Measurements from ENCODE around the gene TACC2.

Gene TACC2

DNA sequence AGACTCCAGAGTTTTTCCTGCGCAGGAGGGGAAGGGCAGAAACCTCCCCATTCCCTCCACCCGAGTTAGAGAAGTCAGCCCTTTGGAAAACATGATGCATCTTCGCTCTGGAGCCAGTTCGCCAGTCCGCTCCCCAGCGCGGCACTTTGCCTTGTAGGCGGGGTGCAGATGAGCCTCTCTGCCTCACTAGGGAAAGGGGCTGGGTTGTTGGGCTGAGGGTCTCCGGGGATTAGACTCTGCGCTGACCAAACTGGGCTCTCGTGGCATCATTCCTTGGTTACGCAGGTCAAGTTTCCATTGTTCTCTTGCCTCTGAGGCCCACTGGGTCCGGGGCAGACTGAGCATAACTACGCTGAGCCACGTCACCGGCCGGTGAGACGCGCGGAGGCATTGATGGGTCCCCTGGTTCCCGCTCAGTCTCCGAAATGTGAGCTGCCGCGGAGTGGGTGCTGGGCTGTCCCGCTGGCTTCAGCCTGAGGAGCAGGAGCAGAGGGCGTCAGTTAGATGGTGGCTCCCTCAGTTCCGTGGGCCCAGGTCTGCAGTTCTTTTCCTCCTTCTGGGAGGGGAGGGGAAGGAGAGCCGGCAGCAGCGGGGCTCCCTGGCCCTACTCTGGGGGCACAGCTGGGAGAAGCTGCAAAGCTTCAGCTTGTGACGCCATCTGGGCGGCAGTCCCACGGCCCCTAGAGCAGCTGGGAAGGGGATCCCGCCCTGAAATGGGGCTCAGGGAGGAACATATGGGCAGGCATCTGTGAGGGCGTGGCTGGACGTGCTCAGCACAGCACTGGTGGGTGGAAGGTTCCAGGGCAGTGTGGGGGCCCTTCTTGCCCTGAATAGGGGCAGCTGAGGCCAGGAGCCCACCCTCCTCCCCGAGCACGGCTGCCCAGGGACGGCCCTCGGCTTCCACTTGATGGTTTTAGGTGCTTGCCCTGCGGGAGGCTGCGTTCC is 160.9 kb downstream of the TACC2 start:
- DNase-seq = no peak

DNA sequence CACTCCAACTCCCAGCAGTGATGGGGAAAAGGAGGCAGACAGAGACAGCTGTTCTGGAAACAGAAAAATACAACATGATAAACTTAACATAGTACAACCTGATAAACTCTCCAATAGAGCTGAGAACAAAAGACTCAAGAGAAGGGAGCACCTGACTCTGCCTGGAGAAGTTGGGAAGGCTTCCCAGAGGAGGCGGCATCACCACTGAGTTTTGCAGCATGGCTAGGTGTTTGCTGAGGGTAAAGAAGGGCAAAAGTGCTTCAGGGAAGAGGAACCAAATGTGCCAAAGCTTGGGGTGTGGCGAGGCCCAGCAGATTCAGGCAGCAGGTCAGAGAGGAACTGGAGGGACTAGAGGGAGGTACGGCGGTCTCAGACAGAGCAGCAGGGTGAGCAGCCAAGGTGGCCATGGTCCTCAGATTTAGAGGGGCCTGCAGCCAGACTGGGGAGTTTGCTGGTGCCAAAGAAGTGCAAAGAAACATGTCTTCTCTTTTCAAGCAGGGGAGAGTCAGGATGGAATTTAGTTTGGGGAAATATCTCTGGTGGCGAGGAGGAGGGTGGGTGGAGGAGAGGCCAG is 162.2 kb downstream of the TACC2 start:
- DNase-seq = no peak

DNA sequence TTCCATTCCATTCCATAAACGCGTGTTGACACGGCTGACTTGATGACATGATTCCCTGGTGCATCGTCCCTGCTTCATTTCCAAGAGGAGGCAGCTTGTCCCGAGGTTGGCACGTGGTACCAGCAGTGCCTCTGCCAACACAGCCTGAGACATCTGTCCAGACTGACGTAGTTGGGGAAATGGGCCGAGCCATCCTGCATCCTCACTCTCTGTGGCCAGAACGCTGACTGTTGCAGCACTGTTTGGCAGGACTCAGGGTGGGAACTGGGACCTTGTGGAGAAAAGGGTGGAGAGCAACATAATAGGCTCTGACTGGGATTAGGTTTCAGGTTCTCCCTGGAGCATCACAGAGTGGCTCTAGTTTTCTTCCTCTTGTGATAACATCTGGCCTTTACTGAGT is 163.6 kb downstream of the TACC2 start:
- DNase-seq = no peak

DNA sequence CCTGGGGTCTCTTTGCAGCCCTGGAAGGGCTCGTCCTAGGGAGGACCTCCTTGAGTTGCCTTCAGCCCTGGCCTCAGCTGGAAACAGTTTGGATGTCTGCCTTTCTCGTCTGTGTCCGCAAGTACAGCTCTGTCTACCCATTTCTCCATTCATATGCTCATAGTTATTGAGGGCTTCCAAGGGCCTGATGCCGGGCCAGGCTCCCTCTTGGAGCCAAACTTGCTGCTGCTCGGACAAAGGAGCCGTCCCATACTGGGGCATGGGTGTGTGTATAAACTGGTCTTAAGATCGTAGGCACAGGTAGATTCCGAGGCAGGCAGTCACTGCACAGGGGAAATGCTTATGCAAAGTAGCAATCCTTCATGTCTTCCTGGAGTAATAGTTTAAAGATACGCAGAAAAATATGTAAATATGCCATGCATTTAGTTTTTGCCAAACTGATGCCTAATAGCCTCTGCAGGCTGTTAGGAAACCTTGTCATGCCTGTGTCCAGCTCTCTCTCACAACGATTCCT is 165.1 kb downstream of the TACC2 start:
- no peak for DNase-seq

DNA sequence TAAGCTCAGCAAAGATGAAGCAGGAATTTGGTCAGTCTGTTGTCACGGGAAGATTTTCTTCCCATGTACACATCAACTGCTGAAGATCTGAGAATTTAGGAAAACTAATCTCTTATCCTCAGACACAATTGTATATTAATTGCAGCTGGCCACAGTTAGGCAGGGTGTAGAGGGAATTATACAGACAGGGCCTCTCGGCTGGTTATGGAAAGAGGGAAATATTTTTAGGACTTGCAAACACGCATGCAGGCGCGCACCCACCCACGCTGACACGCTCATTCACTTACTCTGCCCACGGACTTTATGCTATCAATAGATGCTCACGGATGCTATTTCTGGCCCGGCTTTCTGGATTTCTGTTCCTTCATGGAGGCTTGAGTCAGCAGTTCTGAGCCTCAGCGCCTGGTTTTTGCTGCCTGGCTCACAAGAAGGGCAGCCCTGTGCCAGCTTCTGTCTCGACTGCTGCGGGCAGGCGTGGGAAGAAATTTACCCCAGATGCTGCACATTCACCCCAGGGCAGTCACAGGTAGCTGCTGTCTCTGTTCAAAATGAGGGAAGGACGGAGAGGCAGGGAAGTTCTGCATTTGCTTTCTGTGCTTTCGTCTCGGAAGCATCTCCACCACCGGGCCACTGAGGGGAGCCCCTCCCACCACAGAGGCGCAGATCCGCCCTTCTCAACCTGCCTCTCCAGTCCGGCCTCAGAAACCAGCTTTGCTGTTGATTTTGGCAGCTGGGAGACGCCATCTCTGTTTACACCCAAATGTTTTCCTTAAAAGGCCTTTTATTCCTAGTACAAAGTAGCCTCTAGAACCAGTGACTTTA is 165.8 kb downstream of the TACC2 start:
- no peak for DNase-seq

DNA sequence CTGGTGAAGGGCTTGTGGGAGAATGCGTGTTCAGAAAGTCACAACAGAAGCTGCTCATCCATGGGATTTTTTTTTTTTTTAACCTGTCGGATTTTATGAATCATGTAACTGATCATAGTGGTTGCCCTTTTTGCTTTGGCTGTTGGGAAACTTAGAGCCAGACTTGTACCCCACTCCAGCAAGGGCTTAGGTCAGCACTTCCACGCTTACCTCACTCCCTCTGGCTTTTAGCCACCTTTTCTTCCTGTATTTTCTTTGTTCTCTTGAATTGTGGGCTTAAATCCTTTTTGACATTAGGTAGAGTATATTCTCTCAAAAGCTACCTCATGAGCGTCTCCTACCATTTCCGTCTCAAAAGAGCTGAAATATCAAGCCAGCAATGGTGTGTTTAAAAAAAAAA is 168.5 kb downstream of the TACC2 start:
- DNase-seq = no peak

DNA sequence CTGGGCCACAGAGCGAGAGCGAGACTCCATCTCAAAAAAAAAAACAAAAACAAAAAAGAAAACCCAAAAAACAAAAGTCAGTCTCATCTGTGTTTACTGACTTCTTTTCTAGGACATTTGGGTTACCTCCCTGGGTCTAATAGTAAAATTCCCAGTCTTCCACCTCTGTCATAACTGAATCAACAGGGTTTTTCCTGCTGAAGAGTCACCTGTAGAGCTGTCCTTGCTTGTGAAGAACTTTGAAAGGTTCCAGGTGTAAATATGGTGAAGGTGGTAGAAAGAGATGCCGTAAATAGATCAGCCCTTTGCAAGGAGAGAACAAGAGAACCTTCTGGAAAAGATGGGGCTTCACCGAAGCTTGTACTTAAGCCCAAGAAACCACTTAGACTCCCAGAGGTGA is 169.4 kb downstream of the TACC2 start:
- no peak for DNase-seq

DNA sequence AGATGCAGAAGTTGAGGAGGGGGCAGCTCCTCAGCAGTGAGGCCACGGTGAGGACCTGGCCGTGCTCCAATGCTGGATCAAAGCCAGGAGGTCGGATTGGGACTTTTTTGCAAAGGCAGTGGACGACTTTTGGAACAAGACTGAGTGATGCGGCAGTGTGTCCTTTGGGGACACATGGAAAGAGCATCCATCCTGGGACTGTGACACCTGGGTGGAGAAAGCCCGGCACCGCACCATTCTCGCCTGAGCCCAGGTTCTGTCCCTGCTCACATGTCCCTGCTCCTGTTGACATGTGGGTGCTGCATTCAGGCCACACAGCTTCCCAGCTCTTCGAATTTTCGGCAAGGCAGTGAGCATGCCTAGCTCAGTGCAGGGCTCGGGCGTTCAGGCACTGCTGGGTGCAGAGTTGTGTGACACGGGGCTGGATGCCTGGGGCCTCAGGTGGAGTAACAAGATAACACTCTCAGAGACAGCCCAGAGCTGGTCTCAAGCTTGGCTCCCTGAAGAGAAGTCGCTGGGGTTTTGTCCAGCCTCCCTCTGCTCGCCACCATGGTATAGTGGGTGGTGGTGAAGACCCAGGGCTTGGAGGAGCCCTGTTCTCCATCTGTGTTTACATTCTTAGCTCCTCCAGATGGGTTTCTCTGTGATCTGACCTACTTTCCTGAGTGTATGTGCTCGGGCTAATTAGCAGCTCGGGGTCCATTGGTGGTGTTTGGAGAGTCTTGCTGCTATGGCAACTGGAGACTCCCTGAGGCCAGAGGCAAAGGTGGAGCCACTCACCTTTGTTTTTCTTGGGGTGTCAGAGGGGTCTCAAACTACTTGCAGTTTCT is 170.4 kb downstream of the TACC2 start:
- no peak for DNase-seq

DNA sequence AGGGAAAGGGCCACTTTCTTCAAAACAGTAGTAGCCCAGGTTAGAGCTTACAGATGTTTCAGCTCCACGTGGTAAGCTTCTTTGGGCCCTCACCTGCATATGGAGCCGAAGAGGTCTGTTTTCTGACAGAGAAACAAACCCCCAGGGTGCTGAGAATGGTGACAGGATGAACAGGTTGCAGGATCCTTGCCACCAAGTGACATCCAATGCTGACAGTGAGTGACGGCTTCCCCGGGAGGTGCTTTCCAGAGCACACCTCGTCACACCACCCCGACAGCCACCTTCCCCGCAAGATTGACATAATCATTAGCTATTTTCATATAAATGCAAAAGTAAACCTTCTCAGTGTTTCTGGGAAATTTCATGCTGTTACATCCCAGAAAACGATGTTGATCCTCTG is 172.8 kb downstream of the TACC2 start:
- no peak for DNase-seq

DNA sequence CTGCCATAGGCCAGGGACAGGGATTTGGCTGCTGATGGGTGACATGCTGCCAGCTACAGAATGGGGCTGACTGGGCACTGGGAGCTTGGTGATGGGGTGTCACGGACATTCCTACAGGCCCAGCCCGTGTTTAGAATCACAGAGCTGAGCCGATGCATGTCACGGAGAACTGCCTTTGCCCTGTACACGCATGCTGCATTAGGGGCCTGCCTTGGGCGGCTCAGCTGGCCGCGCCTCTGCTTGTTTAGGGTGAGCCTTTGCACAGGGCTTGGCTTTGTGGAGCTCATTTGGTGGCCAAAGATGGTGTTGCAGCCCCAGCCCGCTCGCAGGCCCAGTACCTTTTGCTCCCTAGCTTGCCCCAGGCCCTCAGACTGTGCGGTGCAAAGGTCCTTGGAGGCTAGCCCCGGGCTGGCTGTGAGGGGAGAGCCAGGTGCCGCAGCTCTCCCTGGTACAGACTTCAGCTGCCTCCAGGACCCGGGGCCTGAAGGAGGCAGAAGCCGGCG is 173.8 kb downstream of the TACC2 start:
- DNase-seq = peak; percentile 8

DNA sequence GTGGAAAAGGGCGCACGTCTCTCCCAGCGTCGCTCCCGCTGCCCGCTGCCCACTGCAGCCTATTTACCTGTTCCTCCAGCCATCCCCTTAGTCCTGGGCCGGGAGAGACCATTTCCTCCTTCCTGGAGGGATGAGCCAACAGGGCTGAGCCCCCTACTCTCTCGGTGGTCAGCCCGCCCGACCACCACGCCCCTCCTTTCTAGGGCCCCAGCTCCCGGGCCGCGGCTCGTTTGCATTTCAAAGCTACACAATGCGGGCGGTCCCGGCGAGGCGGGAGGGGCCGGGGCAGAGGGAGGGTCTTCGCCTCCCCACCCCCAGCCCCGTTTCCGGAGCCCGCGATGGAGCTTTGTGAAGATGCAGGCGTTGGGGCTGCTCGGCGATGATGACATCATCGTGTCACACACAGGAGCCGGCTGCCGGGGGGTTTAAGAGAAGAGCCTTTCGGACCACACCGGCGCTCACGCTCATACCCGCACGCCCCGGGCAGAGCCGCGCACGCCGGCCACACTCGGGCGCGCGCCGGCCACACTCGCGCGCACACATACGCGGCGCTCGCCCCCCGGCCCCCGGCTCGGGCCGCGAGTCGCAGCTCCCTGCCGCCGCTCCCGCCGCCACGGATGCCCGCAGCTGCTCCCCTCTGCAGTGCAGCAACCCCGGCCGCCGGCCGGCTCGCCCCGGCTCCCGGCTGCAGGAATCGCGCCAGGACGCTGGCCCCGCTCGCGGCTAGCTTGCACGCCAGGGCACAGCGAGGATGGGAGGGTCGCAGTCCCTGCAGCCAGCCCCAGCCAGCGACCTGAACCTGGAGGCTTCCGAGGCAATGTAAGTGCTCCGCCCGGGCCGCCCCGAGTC is 174.4 kb downstream of the TACC2 start:
- peak; percentile 19 for DNase-seq

DNA sequence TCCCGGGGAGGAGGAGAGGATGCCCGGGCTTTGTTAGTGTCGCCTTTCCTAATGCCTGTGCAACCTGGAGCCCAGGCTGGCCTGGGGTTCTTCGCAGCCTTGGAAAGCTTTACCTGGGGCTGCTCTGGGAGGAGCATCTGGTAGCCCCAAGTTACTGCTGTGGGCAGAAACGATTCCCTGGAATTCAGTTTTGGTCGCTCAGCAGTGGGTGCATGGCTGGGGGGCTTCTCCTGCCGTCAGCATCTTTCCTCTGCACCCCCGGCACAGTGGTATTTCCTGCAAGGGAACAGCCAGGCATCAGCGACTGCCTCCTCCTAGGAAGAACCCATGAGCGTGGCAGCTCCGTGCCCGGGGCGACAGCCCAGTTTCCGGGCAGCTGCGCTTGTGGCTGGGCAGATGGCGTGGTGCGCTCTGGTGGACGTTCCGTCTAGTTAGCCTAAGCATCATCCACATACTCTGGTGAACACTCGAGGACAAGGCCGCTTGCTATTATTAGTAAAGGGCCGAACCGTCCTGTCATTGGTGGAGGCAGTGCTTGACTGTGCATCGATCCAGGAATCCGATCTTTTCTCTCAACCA is 175.1 kb downstream of the TACC2 start:
- no peak for DNase-seq

DNA sequence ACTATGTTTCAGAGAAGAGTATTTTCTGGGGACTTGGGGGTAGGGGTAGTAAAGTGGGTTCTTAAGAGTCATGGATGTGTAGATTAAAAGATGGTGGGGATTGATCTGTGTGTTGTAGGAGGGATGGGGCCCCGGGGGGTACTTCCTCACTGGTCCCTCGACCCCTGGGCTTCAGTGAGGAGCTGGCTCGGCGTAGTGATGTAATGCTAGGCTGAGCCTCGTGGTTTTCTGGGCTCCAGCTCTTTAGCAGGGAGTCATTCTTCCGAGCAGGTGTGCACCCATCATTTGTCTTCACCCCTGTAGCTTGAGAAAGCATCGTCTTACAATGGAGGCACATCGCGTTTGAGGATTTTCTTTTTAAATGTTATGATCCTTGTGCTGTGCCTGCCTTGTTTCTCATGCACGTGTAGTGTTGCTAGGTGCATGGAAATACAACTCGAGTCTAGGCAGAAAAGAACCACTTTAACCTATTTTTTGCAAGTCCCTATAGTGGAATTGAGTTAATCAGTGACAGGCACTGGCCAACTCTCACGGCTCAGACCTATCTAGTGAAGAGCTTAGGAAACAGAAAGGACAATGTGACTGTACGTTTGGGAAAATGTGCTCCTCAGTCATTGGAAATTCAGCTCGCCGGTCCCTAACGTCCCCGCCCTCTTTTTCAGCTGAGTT is 176.0 kb downstream of the TACC2 start:
- DNase-seq = no peak

DNA sequence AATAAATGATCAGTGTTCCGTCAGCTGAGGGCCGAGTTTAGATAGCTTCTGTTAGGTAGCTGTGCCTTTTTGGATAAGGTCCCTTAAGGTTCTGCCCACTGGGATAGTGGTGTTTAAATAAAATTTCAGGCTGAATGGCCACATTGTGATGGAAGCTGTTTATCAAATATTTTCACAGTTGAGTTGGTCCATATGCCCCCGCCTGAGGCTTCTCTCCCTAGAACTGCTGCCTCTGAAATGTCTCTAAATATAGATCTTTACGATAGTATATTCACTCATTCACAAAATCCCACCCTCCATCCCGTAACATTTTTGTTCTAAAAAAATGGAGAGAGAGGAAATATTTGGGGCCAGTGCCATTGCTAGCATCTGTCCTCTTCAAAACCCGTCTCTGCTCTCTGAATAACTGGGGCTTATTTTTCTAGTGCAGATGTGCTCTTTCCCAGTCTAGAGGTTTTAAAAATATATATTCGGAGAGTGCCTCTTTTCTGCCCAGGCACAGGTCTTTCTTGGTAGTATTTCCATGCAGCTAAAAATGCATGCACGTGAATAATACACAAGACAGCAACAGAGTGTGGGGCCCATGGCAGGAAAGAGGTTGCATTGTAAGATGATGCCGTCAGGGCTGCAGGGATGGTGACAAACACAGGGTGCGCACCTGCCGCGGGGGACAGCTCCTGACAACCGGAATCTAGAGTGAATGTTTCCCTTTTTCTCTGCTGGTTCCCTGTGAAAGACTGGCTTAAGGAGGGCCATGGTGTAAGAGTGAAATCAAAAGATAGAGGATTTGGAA is 176.7 kb downstream of the TACC2 start:
- DNase-seq = no peak

DNA sequence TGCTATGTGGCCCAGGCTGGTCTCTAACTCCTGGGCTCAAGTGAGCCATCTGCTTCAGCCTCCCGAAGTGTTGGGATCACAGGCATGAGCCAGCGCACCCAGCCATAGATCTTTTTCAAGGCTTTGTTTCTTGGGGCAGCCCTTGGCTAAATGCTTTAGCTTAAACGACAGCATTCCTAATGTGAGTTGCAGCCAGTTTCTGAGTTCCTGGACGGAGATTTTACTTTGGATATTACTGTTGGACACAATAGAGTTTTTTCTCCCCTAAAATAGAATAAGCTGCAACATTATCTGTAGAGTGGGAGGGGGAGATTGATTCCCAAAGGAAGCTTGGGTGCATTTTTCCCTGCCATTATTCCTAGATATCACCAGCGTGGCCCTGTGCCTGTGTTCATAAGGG is 179.1 kb downstream of the TACC2 start:
- no peak for DNase-seq

DNA sequence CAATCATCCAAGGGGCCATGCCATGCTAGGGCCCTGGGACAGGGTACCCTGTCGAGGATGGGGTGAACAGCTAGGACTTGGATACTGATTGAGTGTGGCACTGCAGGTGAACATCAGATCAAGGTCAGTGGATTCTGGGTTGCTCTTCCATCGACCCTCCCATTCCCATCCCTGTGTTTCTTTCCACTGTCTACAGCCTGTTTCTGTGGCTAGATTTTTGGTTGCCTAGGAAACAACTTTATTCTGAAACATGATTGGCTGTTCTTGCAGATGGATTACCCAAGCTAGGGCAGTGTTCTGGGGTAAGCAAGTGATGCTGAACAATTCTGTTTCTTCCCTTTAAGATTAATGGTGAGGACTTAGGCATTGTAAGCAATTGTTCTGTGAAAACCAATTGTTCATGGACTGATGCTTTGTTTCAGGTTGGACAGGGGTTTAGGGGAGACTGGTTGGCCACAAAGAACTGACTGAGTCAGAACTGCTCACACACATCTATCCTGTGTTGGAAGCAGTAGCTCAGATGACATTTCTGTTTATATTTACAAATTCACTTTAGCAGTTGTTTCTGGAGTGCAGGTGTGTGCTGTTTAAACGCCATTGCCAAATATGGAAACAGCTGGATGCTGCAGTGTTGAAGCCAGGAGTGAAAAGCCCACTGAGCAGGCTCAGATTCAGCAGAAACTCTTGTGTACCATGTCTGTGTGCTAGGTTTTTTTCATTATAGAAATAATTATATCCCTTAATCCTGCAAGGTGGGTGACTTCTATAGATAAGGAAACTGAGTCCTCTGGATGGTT is 179.8 kb downstream of the TACC2 start:
- no peak for DNase-seq

DNA sequence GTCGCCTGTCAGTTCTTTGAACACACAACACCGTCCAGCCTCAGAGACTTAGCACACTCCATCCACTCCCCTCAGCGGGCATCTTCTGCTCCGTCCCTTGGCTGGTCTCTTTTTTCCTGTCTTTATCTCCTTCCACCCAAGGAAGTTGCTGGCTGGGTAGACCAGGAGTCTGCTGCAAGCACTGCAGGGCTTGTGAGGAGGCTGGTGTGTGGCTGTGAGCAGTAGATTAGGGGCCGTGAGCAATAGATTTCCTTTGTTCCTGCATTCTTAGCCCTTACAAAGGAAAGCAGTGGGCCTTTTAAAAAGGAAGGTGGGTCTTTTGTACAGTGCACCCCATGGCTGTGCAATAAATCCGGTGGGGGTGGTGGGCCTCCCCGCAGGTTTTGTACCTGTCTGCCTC is 181.8 kb downstream of the TACC2 start:
- no peak for DNase-seq

DNA sequence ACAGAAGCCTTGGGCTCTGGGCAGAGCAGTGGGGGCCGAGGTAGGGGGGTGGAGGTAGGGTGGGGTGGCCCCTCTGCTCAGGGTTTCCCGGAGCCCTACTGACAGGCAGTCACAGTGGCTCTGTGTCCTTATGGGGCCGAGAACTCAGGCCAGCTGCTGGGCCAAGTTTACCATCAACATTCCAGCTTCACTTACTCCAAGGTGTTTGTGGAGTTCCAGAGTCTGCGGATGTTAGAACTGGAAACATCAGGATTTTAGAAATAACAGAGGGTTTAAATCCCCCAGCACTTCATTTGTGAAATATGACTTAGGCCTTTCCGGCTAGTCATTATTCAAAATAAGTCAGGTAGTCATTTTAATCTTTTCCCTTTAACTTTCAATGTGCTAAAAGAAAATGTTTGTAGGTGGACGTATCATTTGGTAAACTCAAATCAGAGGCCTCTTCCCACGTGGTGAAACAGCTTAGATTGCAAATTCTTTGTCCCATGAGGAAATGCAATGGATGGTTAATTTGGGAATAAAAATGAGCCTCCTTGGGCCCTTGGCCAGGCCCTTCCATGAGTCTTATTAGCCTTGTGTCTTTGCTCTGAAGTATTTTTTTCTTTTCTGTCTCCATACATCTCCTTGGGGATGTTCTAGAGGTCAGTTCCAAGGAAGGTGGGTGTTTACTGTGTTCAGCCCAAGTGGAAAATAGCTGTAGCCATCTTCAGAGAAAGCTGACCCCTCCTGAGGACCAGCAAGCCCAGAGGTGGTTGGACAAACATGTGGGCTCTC is 182.5 kb downstream of the TACC2 start:
- DNase-seq = no peak
